Spleen (tissue), 7 donors: ENCODE measurements around the gene MICB.

Experiments
- POLR2A ChIP-seq, 3 donors: fragments of 450-650 bp; IDR thresholded peaks; one replicate each; pipeline ENCODE4 v1.5.1; 2017; ENCODE audit warnings: antibody characterized with exemption in 3 of 3, mild to moderate bottlenecking in 1 of 3
- POLR2AphosphoS5 ChIP-seq, 3 donors: sonication (generic); formaldehyde crosslinking; IDR thresholded peaks; one replicate each; pipeline ENCODE4 v1.5.1; 2017; ENCODE audit warnings: antibody characterized with exemption in 3 of 3
- TF ChIP-seq, protein P1 (sequence below), 11 experiments: fragments of 200-600 bp in 7 of 11; fragments of 450-650 bp in 4 of 11; sonication (generic) in 4 of 11; IDR thresholded peaks in 8 of 11; conservative IDR thresholded peaks in 3 of 11; 1 replicate in 7 of 11; 2 replicates in 4 of 11; pipeline versions ENCODE4 v1.4.0 to v1.8.0; 2016 to 2021; ENCODE audit warnings: antibody characterized with exemption in 11 of 11, inconsistent platforms in 4 of 11, mild to moderate bottlenecking in 1 of 11
- donor health status: DM: no; HTN: no; CAD: no; lungs with moderate emphysema.
- donor health status: DM: no; HTN: no; CAD: no.
- donor health status: DM: no; HTN: no; CAD: no.

- peak; percentile 55 to 95 (median 86) for TF ChIP-seq POLR2A (IDR thresholded peaks at IDR 0.05)
- TF ChIP-seq, protein P1, sequence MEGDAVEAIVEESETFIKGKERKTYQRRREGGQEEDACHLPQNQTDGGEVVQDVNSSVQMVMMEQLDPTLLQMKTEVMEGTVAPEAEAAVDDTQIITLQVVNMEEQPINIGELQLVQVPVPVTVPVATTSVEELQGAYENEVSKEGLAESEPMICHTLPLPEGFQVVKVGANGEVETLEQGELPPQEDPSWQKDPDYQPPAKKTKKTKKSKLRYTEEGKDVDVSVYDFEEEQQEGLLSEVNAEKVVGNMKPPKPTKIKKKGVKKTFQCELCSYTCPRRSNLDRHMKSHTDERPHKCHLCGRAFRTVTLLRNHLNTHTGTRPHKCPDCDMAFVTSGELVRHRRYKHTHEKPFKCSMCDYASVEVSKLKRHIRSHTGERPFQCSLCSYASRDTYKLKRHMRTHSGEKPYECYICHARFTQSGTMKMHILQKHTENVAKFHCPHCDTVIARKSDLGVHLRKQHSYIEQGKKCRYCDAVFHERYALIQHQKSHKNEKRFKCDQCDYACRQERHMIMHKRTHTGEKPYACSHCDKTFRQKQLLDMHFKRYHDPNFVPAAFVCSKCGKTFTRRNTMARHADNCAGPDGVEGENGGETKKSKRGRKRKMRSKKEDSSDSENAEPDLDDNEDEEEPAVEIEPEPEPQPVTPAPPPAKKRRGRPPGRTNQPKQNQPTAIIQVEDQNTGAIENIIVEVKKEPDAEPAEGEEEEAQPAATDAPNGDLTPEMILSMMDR (IDR thresholded peaks at IDR 0.05 in 8 of 11, conservative IDR thresholded peaks at IDR 0.05 in 3 of 11): peak in 1 of 11 experiments; percentile 10
- peak; percentile 93 to 98 (median 98) for TF ChIP-seq POLR2AphosphoS5 (IDR thresholded peaks at IDR 0.05)
Observed at GRCh38 chr6:31462964-31463870, 34.7 kb upstream of the MICB start.
